ENCODE results near the gene MAP3K10. TPM values are rescaled to one million over a fixed set of nuclear protein-coding genes. Genes with fewer than 3 reads are reported as not detected.

Gene MAP3K10
- total and polyA plus RNA-seq, 2 donors from 2014 or later, result 15.0 to 17.3 TPM

DNA sequence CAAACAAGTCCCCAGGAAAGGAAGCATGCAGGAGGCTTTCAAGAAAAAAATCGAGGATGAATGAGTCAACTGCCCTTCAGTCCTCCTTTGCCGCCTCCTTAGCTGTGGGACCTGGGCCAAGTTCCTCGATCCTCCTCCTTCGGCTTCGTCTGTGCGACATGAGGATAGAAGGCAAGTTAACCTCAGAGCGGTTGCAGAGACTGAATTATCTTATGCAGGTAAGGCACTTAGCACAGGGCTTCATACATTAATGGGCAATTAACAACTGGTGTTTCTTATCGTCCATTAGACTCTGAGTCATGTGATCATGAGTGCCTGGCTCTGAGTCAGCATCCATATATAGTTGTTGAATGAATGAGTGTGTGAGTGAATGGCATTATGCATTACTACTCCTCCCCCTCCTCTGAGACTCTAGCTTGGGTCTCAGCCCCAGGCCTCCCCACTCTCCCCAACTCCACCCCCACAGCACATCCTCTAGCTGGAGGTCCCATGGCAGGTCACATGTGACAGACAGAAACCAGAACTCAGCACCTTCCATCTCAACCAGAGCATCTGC is 28.6 kb downstream of the MAP3K10 start:
- FAIRE-seq, result no peak
- intact Hi-C loops (cut with DNase I), result loop anchor here (5.0 kb wide), 1 partner anchor 77 kb away; no protein-coding TSS in a partner anchor
- Histone ChIP-seq H3K36me3 (ENCODE audit: control insufficient read depth in 2 of 3, insufficient read depth in 3 of 3, low read length in 3 of 3) (no peaks in the 10 kb centered on the region), H3K4me1 (ENCODE audit: control insufficient read depth in 2 of 3, insufficient read depth in 2 of 3, low read depth in 1 of 3, low read length in 3 of 3) (no peaks in the 10 kb centered on the region), H3K27ac (ENCODE audit: low read depth in 2 of 2, low read length in 2 of 2) (no peak overlapping the region), H3K9ac (ENCODE audit: low read length in 3 of 3) (no peak overlapping the region), H3K4me3 (ENCODE audit: low read length in 3 of 3) (no peak overlapping the region), H3K27me3 (ENCODE audit: control insufficient read depth, insufficient read depth, low read length) (peaks cover 19% of the 10 kb centered on the region), H3K9me3 (ENCODE audit: control insufficient read depth in 2 of 3, insufficient read depth in 1 of 3, low read length in 3 of 3) (no peaks in the 10 kb centered on the region)
- DNase-seq, result no peak
- TF ChIP-seq CTCF (IDR thresholded peaks at IDR 0.05; ENCODE audit: borderline replicate concordance, extremely low read depth, insufficient read depth), result no peak

DNA sequence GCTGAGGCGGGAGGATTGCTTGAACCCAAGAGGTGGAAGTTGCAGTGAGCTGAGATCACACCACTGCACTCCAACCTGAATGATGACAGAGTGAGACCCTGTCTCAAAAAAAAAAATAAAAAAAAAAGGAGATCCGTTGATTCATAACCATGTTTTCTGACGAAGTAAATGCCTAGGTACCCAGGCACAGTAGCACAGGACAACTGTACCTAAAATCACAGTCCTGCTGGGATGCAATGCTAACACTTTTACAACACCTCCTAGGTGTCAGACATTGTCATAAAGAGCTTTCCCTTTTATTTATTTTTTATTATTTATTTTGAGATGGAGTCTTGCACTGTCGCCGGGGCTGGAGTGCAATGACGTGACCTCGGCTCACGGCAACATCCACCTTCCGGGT is 29.4 kb downstream of the MAP3K10 start:
- H3K27me3 ChIP-seq (ENCODE audit: control insufficient read depth, insufficient read depth, low read length), result peaks cover 22% of the 10 kb centered on the region
- H3K36me3 ChIP-seq (ENCODE audit: control insufficient read depth in 2 of 3, insufficient read depth in 3 of 3, low read length in 3 of 3), result no peaks in the 10 kb centered on the region
- no peak for TF ChIP-seq CTCF (IDR thresholded peaks at IDR 0.05; ENCODE audit: borderline replicate concordance, extremely low read depth, insufficient read depth)
- H3K4me1 ChIP-seq (ENCODE audit: control insufficient read depth in 2 of 3, insufficient read depth in 2 of 3, low read depth in 1 of 3, low read length in 3 of 3), result no peaks in the 10 kb centered on the region
- H3K9ac ChIP-seq (ENCODE audit: low read length in 3 of 3), result no peak overlapping the region
- H3K27ac ChIP-seq (ENCODE audit: low read depth in 2 of 2, low read length in 2 of 2), result no peak overlapping the region
- no peak overlapping the region for H3K4me3 ChIP-seq (ENCODE audit: low read length in 3 of 3)
- no peaks in the 10 kb centered on the region for H3K9me3 ChIP-seq (ENCODE audit: control insufficient read depth in 2 of 3, insufficient read depth in 1 of 3, low read length in 3 of 3)
- no peak for FAIRE-seq
- no peak for DNase-seq
- intact Hi-C loops (cut with DNase I), result loop anchor here (5.0 kb wide), 1 partner anchor 78 kb away; no protein-coding TSS in a partner anchor

DNA sequence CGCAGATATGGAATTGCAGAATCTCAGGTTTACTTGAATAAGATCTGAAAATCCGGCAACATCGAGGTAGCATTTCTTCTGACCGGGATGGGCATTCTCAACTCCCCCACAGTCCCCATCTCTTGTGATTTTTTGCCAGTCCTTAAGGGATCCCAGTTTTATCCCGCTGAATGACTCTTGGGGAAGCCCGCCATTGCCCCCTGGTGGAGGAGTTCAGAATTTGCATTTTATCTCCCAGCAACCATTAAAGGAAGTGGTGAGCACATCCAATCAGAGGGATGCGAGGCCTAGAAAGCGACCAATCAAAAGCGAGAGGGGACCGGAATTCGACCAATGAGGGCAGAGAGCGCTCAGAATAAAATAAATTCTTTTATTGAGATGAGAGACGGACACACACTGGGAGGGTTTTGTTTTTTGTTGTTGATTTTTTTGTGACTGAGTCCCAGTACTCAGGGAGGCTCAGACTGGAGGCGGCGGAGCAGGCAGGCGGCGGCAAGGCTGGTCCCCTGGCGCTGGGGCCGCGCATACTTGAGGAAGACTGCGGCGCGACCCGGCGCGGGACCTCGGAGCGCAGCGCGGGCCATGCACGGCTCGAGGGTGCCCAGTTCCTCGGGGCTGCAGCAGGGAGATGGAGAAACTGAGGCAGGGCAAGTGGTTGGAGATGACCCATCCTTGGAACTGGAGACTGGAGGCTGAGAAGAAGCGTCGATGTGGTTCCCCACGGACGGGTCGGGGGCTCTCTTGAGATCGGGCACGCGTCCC is 30.8 kb downstream of the MAP3K10 start:
- Histone ChIP-seq H3K4me3 (ENCODE audit: low read length in 3 of 3) (no peak overlapping the region), H3K27ac (ENCODE audit: low read depth in 2 of 2, low read length in 2 of 2) (no peak overlapping the region), H3K36me3 (ENCODE audit: control insufficient read depth in 2 of 3, insufficient read depth in 3 of 3, low read length in 3 of 3) (no peaks in the 10 kb centered on the region), H3K9ac (ENCODE audit: low read length in 3 of 3) (no peak overlapping the region), H3K4me1 (ENCODE audit: control insufficient read depth in 2 of 3, insufficient read depth in 2 of 3, low read depth in 1 of 3, low read length in 3 of 3) (no peaks in the 10 kb centered on the region), H3K9me3 (ENCODE audit: control insufficient read depth in 2 of 3, insufficient read depth in 1 of 3, low read length in 3 of 3) (no peaks in the 10 kb centered on the region), H3K27me3 (ENCODE audit: control insufficient read depth, insufficient read depth, low read length) (peaks cover 16% of the 10 kb centered on the region)
- FAIRE-seq, result peak; percentile 98
- peak; percentile 90 for TF ChIP-seq CTCF (IDR thresholded peaks at IDR 0.05; ENCODE audit: borderline replicate concordance, extremely low read depth, insufficient read depth)
- intact Hi-C loops (cut with DNase I), result loop anchor here (5.0 kb wide), 1 partner anchor 80 kb away; no protein-coding TSS in a partner anchor
- DNase-seq, result peak in 4 of 5 donors; percentile 80 to 94 (median 88)
